Breast epithelium (tissue), 4 donors: ENCODE measurements around the gene ITGB7. TPM values are rescaled to one million over a fixed set of nuclear protein-coding genes. Genes with fewer than 3 reads are reported as not detected.

Experiments used
- DNase-seq, 2 donors: peaks; one replicate each; pipeline ENCODE4 v3.0.0-alpha.2; 2019; ENCODE audit warnings: low spot score in 2 of 2
- H3K27ac ChIP-seq, 2 donors: fragments of 200-600 bp; sonication (generic) in 1 of 2; one replicate each; pipeline ENCODE4 v1.5.1; 2016 to 2019; ENCODE audit warnings: mild to moderate bottlenecking in 1 of 2
- H3K27me3 ChIP-seq, 2 donors: fragments of 200-600 bp; sonication (generic) in 1 of 2; one replicate each; pipeline versions ENCODE4 v1.5.1 to v1.6.0; 2017 to 2019; ENCODE audit warnings: control low read depth in 1 of 2, mild to moderate bottlenecking in 1 of 2
- H3K36me3 ChIP-seq: fragments of 200-600 bp; one replicate; pipeline ENCODE4 v1.5.1; 2019
- H3K4me1 ChIP-seq, 2 donors: fragments of 200-600 bp; sonication (generic); one replicate each; pipeline ENCODE4 v1.5.1; 2016 to 2019; ENCODE audit warnings: control low read depth in 1 of 2
- H3K4me3 ChIP-seq, 3 donors: fragments of 200-600 bp; sonication (generic); 1 replicate in 2 of 3; 2 replicates in 1 of 3; pipeline ENCODE4 v1.5.1; 2016 to 2019; ENCODE audit warnings: mild to moderate bottlenecking in 3 of 3, moderate library complexity in 2 of 3
- H3K9me3 ChIP-seq, 2 donors: fragments of 200-600 bp; sonication (generic) in 1 of 2; one replicate each; pipeline ENCODE4 v1.5.1; 2016 to 2019; ENCODE audit warnings: control low read depth in 1 of 2
- CTCF ChIP-seq, 3 donors: fragments of 450-650 bp; IDR thresholded peaks; one replicate each; pipeline ENCODE4 v1.5.1; 2016 to 2017; ENCODE audit warnings: antibody characterized with exemption in 3 of 3, mild to moderate bottlenecking in 3 of 3, moderate library complexity in 3 of 3
- POLR2A ChIP-seq: fragments of 450-650 bp; IDR thresholded peaks from one replicate; pipeline ENCODE4 v1.6.1; 2016; ENCODE audit warnings: antibody characterized with exemption, mild to moderate bottlenecking, moderate library complexity
- POLR2AphosphoS5 ChIP-seq, 3 donors: sonication (generic); formaldehyde crosslinking; IDR thresholded peaks; one replicate each; pipeline ENCODE4 v1.6.1; 2017; ENCODE audit warnings: antibody characterized with exemption in 3 of 3
- intact Hi-C: fragments of 100-400 bp; cut with DNase I; formaldehyde crosslinking; loops from one replicate; pipeline ENCODE4 v1.15.1; 2023; ENCODE audit warnings: low total_unique reads
- total RNA-seq, 3 donors: library from RNA; depleted of rRNA; stranded (reverse); fragments of >200 nt; gene quantifications; one replicate each; pipeline ENCODE4 v1.1.0, GENCODE V29; 2016

The ITGB7 gene
- total RNA-seq, 3 donors from 2014 or later: 1.1 to 2.9 (median 2.9) TPM

GRCh38 chr12:53172352-53172751 lies 34.7 kb downstream of the ITGB7 start:
- intact Hi-C loops: no loop called here
- Histone ChIP-seq H3K4me3 (no peak overlapping the region), H3K9me3 (no peaks in the 10 kb centered on the region), H3K27ac (peak overlapping the region; percentile 34 to 68), H3K4me1 (peaks cover 4 to 6% of the 10 kb centered on the region in 2 donors), H3K36me3 (no peaks in the 10 kb centered on the region), H3K27me3 (no peaks in the 10 kb centered on the region)
- DNase-seq: peak in 1 of 2 donors; percentile 40
- TF ChIP-seq CTCF (IDR thresholded peaks at IDR 0.05) (no peak), POLR2AphosphoS5 (IDR thresholded peaks at IDR 0.05) (no peak), POLR2A (no peak)

- TF ChIP-seq POLR2AphosphoS5 (IDR thresholded peaks at IDR 0.05) (no peak), POLR2A (no peak), CTCF (IDR thresholded peaks at IDR 0.05) (no peak)
These were observed 35.2 kb downstream of the ITGB7 start for GRCh38 chr12:53171725-53172329.

GRCh38 chr12:53170876-53171724 lies 36.0 kb downstream of the ITGB7 start:
- no peaks in the 10 kb centered on the region for H3K36me3 ChIP-seq
- TF ChIP-seq CTCF (IDR thresholded peaks at IDR 0.05): no peak
- TF ChIP-seq POLR2A: no peak
- TF ChIP-seq POLR2AphosphoS5 (IDR thresholded peaks at IDR 0.05): no peak
- peaks cover 4 to 6% of the 10 kb centered on the region in 2 donors for H3K4me1 ChIP-seq
- peak in 1 of 2 donors; percentile 28 for DNase-seq
- no peaks in the 10 kb centered on the region for H3K9me3 ChIP-seq
- intact Hi-C loops: no loop called here
- H3K27ac ChIP-seq: peak overlapping the region; percentile 34 to 68
- H3K27me3 ChIP-seq: no peaks in the 10 kb centered on the region
- H3K4me3 ChIP-seq: no peak overlapping the region

More at GRCh38 chr12:53171725-53172329, 35.2 kb downstream of the ITGB7 start:
- intact Hi-C loops: no loop called here
- peak; percentile 37 to 66 for DNase-seq
- Histone ChIP-seq H3K27ac (peak overlapping the region; percentile 34 to 68), H3K4me1 (peaks cover 4 to 6% of the 10 kb centered on the region in 2 donors), H3K9me3 (no peaks in the 10 kb centered on the region), H3K4me3 (peak overlapping the region in 1 of 3 donors; percentile 28), H3K36me3 (no peaks in the 10 kb centered on the region), H3K27me3 (no peaks in the 10 kb centered on the region)

GRCh38 chr12:53170215-53170614 lies 36.8 kb downstream of the ITGB7 start:
- Histone ChIP-seq H3K36me3 (no peaks in the 10 kb centered on the region), H3K27ac (no peak overlapping the region), H3K9me3 (no peaks in the 10 kb centered on the region), H3K27me3 (no peaks in the 10 kb centered on the region), H3K4me1 (peaks cover 4 to 6% of the 10 kb centered on the region in 2 donors), H3K4me3 (no peak overlapping the region)
- DNase-seq: no peak
- TF ChIP-seq POLR2AphosphoS5 (IDR thresholded peaks at IDR 0.05): no peak
- no peak for TF ChIP-seq CTCF (IDR thresholded peaks at IDR 0.05)
- TF ChIP-seq POLR2A: no peak
- intact Hi-C loops: no loop called here

GRCh38 chr12:53169644-53170043 lies 37.4 kb downstream of the ITGB7 start:
- no peaks in the 10 kb centered on the region for H3K36me3 ChIP-seq
- peaks cover 4 to 6% of the 10 kb centered on the region in 2 donors for H3K4me1 ChIP-seq
- no peak for TF ChIP-seq CTCF (IDR thresholded peaks at IDR 0.05)
- no peak for TF ChIP-seq POLR2AphosphoS5 (IDR thresholded peaks at IDR 0.05)
- no peak for TF ChIP-seq POLR2A
- H3K9me3 ChIP-seq: no peaks in the 10 kb centered on the region
- DNase-seq: peak; percentile 7 to 8
- no peak overlapping the region for H3K4me3 ChIP-seq
- no peak overlapping the region for H3K27ac ChIP-seq
- intact Hi-C loops: no loop called here
- H3K27me3 ChIP-seq: no peaks in the 10 kb centered on the region
